K562 (cell line): ENCODE measurements around the gene DNAJB14. TPM values are rescaled to one million over a fixed set of nuclear protein-coding genes. Genes with fewer than 3 reads are reported as not detected.

Experiments
- ARID2 ChIP-seq: fragments of 450-650 bp; IDR thresholded peaks from 2 replicates; pipeline ENCODE4 v1.6.1; 2017; ENCODE audit warnings: antibody characterized with exemption, mild to moderate bottlenecking
- CHD1 ChIP-seq: fragments of 200-600 bp; sonication (generic); IDR thresholded peaks from one replicate; pipeline ENCODE4 v1.6.1; 2012; ENCODE audit warnings: mild to moderate bottlenecking, moderate library complexity, low read length, inconsistent platforms
- CREM ChIP-seq: IDR thresholded peaks from 2 replicates; pipeline ENCODE4 v1.6.1; 2014; ENCODE audit warnings: antibody characterized with exemption, low read depth
- CUX1 ChIP-seq: fragments of 200-800 bp; sonication (Bioruptor generic); IDR thresholded peaks from 2 replicates; pipeline ENCODE4 v1.6.1; 2016; ENCODE audit warnings: missing genetic modification characterization, missing compliant biosample characterization
- ETV1 ChIP-seq: fragments of 450-650 bp; conservative IDR thresholded peaks from 2 replicates; pipeline ENCODE4 v1.6.1; 2016; ENCODE audit warnings: missing genetic modification characterization, control low read depth, low read depth, missing compliant biosample characterization
- EZH2 ChIP-seq: IDR thresholded peaks from 2 replicates; pipeline ENCODE4 v1.6.1; 2012; ENCODE audit warnings: low read depth, mild to moderate bottlenecking, inconsistent platforms, low read length, borderline replicate concordance
- FOXM1 ChIP-seq, 2 experiments: fragments of 450-650 bp in 1 of 2; sonication (generic) in 1 of 2; formaldehyde crosslinking in 1 of 2; IDR thresholded peaks; 2 replicates each; pipeline versions ENCODE4 v1.6.1 to v1.9.0; 2017 to 2022; ENCODE audit warnings: low read depth in 2 of 2, mild to moderate bottlenecking in 2 of 2, missing genetic modification reagents in 1 of 2, moderate library complexity in 1 of 2
- HLTF ChIP-seq: fragments of 450-650 bp; IDR thresholded peaks from 2 replicates; pipeline ENCODE4 v1.6.1; 2016
- HMBOX1 ChIP-seq: sonication (generic); IDR thresholded peaks from 2 replicates; pipeline ENCODE4 v1.6.1; 2016
- HMG20A ChIP-seq: fragments of 450-650 bp; formaldehyde crosslinking; conservative IDR thresholded peaks from 2 replicates; pipeline ENCODE4 v1.4.0; 2020; ENCODE audit warnings: mild to moderate bottlenecking, mixed read lengths
- KLF10 ChIP-seq: fragments of 250-450 bp; sonication (Bioruptor Pico); IDR thresholded peaks from 2 replicates; pipeline ENCODE4 v1.6.1; 2021; ENCODE audit warnings: matching md5 sums
- NELFE ChIP-seq: IDR thresholded peaks from 2 replicates; pipeline ENCODE4 v1.6.1; 2011; ENCODE audit warnings: mild to moderate bottlenecking; ENCODE audit not compliant: insufficient read depth, insufficient read length
- NFATC3 ChIP-seq: fragments of 450-650 bp; IDR thresholded peaks from 2 replicates; pipeline ENCODE4 v1.6.1; 2017; ENCODE audit warnings: mild to moderate bottlenecking
- NFIX ChIP-seq: fragments of 250-450 bp; sonication (Bioruptor Pico); IDR thresholded peaks from 2 replicates; pipeline ENCODE4 v1.4.0; 2020; ENCODE audit warnings: low read depth, mild to moderate bottlenecking, moderate library complexity
- SMAD3 ChIP-seq: fragments of 450-650 bp; formaldehyde crosslinking; conservative IDR thresholded peaks from 2 replicates; pipeline ENCODE4 v1.4.0; 2020; ENCODE audit warnings: mild to moderate bottlenecking
- SMARCB1 ChIP-seq: IDR thresholded peaks from 2 replicates; pipeline ENCODE4 v1.6.1; 2011; ENCODE audit warnings: improper control_type of control experiment, low read depth; ENCODE audit not compliant: insufficient read length
- SNIP1 ChIP-seq: fragments of 450-650 bp; IDR thresholded peaks from 2 replicates; pipeline ENCODE4 v1.7.1; 2017; ENCODE audit warnings: low read depth, mild to moderate bottlenecking
- SUPT5H ChIP-seq: fragments of 450-650 bp; IDR thresholded peaks from 2 replicates; pipeline ENCODE4 v1.6.1; 2016
- TEAD4 ChIP-seq, 2 experiments: sonication (generic) in 1 of 2; formaldehyde crosslinking in 1 of 2; IDR thresholded peaks; 2 replicates each; pipeline versions ENCODE4 v1.6.1 to v1.8.0; 2012 to 2022; ENCODE audit warnings: borderline replicate concordance in 1 of 2, inconsistent platforms in 1 of 2, low read length in 1 of 2, mild to moderate bottlenecking in 1 of 2, missing genetic modification reagents in 1 of 2
- TRIM25 ChIP-seq: fragments of 450-650 bp; IDR thresholded peaks from 2 replicates; pipeline ENCODE4 v1.7.0; 2016; ENCODE audit warnings: borderline replicate concordance
- U2AF2 ChIP-seq: fragments of 200-400 bp; formaldehyde crosslinking; optimal IDR thresholded peaks from 2 replicates; pipeline ENCODE3; 2017; ENCODE audit warnings: low read depth, mild to moderate bottlenecking, low read length
- ZNF583 ChIP-seq: fragments of 250-450 bp; sonication (Bioruptor Pico); IDR thresholded peaks from 2 replicates; pipeline ENCODE4 v1.4.0; 2020
- ZNF696 ChIP-seq: fragments of 250-450 bp; sonication (Bioruptor Pico); conservative IDR thresholded peaks from 2 replicates; pipeline ENCODE4 v1.4.0; 2020; ENCODE audit warnings: mild to moderate bottlenecking, moderate library complexity
- ZNF77 ChIP-seq: fragments of 250-450 bp; sonication (Bioruptor Pico); IDR thresholded peaks from 2 replicates; pipeline ENCODE4 v1.5.0; 2020
- polyA plus RNA-seq, 8 experiments: library from polyadenylated mRNA; depleted of rRNA in 4 of 8; stranded (reverse) in 5 of 8; unstranded in 3 of 8; fragments of >200 nt; fragmentation: Nextera tagmentation in 2 of 8; fragmentation: Illumina TruSeq in 1 of 8; extraction: Ambion mirVana in 2 of 8; extraction: Trizol in 1 of 8; gene quantifications; 2 replicates each; pipeline versions ENCODE4 v1.2.1 to v1.2.3, GENCODE V29; 2011 to 2014; ENCODE audit warnings: inconsistent platforms in 1 of 8, missing spikeins in 1 of 8
- total RNA-seq, 7 experiments: library from RNA; depleted of rRNA in 6 of 7; stranded (reverse); fragments of >200 nt in 6 of 7; fragmentation: Illumina TruSeq in 2 of 7; extraction: Trizol in 2 of 7; gene quantifications; 2 replicates each; pipeline versions ENCODE4 v1.2.1 to v1.2.3, GENCODE V29; 2011 to 2021; ENCODE audit warnings: low replicate concordance in 1 of 7

DNAJB14 gene
- total and polyA plus RNA-seq, 9 of the 15 experiments (the other 6 are each of a cell fraction or from before 2014, with no cell fraction given), result 5.5 to 28.0 (median 12.7) TPM

GRCh38 chr4:99947190-99947578 is 766 bp upstream of the DNAJB14 start (continued):
- TF ChIP-seq EZH2 (no peak), NFATC3 (0 out of 2 replicates have a peak, but pooled peaks have one; percentile 5), HMG20A (CRISPR knock-in tag) (no peak), TRIM25 (no peak), HMBOX1 (no peak), SUPT5H (peak; percentile 63; the same call in 1 of the 2 replicates), ZNF77 (CRISPR knock-in tag) (0 out of 2 replicates have a peak, but pooled peaks have one; percentile 0), NELFE (no peak), U2AF2 (no peak), NFIX (CRISPR knock-in tag) (no peak), SMARCB1 (no peak), ZNF583 (no peak), ZNF696 (CRISPR knock-in tag) (0 out of 2 replicates have a peak, but pooled peaks have one; percentile 2), SNIP1 (no peak), FOXM1 (IDR thresholded peaks at IDR 0.05; ENCODE audit: low read depth) (peak; percentile 43; the same call in 1 of the 2 replicates), FOXM1 (CRISPR knock-in tag; IDR thresholded peaks at IDR 0.05; ENCODE audit: low read depth) (no peak), HLTF (no peak), CHD1 (no peak), ETV1 (no peak), CREM (no peak), SMAD3 (peak; percentile 72; the same call in 1 of the 2 replicates), TEAD4 (IDR thresholded peaks at IDR 0.05; ENCODE audit: low read length) (no peak), TEAD4 (CRISPR knock-in tag; IDR thresholded peaks at IDR 0.05; ENCODE audit: borderline replicate concordance) (no peak), ARID2 (no peak), CUX1 (CRISPR knock-in tag) (no peak), KLF10 (CRISPR knock-in tag) (no peak)
